T-cell (primary cell): ENCODE results near the gene FBXW11. TPM values are rescaled to one million over a fixed set of nuclear protein-coding genes. Genes with fewer than 3 reads are reported as not detected.

Experiments used
- ATAC-seq, 4 experiments: fragments of 200-7000 bp in 3 of 4; fragments of 150-1000 bp in 1 of 4; cut with Tn5 transposase; replicated peaks in 1 of 4; 1 replicate in 3 of 4; 2 replicates in 1 of 4; pipeline ENCODE4 v1.10.0; 2021; ENCODE audit warnings: moderate library complexity in 3 of 4, mild to moderate bottlenecking in 2 of 4, moderate number of reproducible peaks in 1 of 4
- CTCF ChIA-PET, 2 donors: fragments of 300-600 bp; sonication (Branson Sonifier 250); formaldehyde crosslinking; loops; one replicate each; lab custom pipeline; 2022; ENCODE audit warnings: antibody characterized with exemption in 2 of 2; lab: Charles Lee
- POLR2A ChIA-PET, 2 donors: fragments of 300-600 bp; sonication (Branson Sonifier 250); formaldehyde crosslinking; loops; one replicate each; lab custom pipeline; 2022; ENCODE audit warnings: antibody characterized with exemption in 2 of 2; lab: Charles Lee
- DNase-seq, 35 experiments: peaks; one replicate each; pipeline versions ENCODE4 v3.0.0 to v3.0.0-alpha.2; 2013 to 2023
- H3K27ac ChIP-seq: one replicate; pipeline ENCODE4 v1.5.1; 2013; ENCODE audit warnings: low read length
- H3K27me3 ChIP-seq, 2 experiments: replicated peaks in 1 of 2; 1 replicate in 1 of 2; 2 replicates in 1 of 2; pipeline versions ENCODE4 v1.6.1 to v1.7.0; 2013; ENCODE audit warnings: low read length in 1 of 2, mixed read lengths in 1 of 2; ENCODE audit not compliant: control insufficient read depth in 2 of 2, insufficient read depth in 2 of 2; ENCODE audit errors: extremely low read depth in 1 of 2
- H3K36me3 ChIP-seq, 2 donors: 1 replicate in 1 of 2; 2 replicates in 1 of 2; pipeline versions ENCODE4 v1.6.1 to v1.7.0; 2013; ENCODE audit warnings: low read length in 1 of 2; ENCODE audit not compliant: control insufficient read depth in 2 of 2, insufficient read depth in 1 of 2; ENCODE audit errors: extremely low read depth in 1 of 2
- H3K4me1 ChIP-seq, 2 experiments: 1 replicate in 1 of 2; 2 replicates in 1 of 2; pipeline versions ENCODE4 v1.6.1 to v1.7.0; 2013; ENCODE audit warnings: low read length in 2 of 2, mixed read lengths in 1 of 2; ENCODE audit not compliant: insufficient read depth in 2 of 2, control insufficient read depth in 1 of 2; ENCODE audit errors: extremely low read depth in 1 of 2
- H3K4me3 ChIP-seq, 2 donors: 1 replicate in 1 of 2; 2 replicates in 1 of 2; pipeline versions ENCODE4 v1.5.1 to v1.7.0; 2013; ENCODE audit warnings: mild to moderate bottlenecking in 2 of 2, low read length in 1 of 2, moderate library complexity in 1 of 2; ENCODE audit not compliant: control insufficient read depth in 1 of 2; ENCODE audit errors: extremely low read depth in 1 of 2
- H3K9me3 ChIP-seq: 2 replicates; pipeline ENCODE4 v1.7.0; 2013
- H3K27ac Mint-ChIP-seq, 2 donors: one replicate each; pipeline ENCODE4 v1.8.0; 2020 to 2021; ENCODE audit warnings: mild to moderate bottlenecking in 2 of 2, mixed read lengths in 2 of 2
- H3K27me3 Mint-ChIP-seq, 2 donors: one replicate each; pipeline ENCODE4 v1.8.0; 2021 to 2022; ENCODE audit warnings: mixed read lengths in 2 of 2
- H3K36me3 Mint-ChIP-seq: one replicate; pipeline ENCODE4 v1.8.0; 2021; ENCODE audit warnings: mixed read lengths
- H3K4me1 Mint-ChIP-seq, 3 donors: one replicate each; pipeline ENCODE4 v1.8.0; 2020 to 2022; ENCODE audit warnings: mixed read lengths in 3 of 3, mild to moderate bottlenecking in 1 of 3
- H3K4me3 Mint-ChIP-seq, 3 donors: one replicate each; pipeline ENCODE4 v1.8.0; 2020 to 2022; ENCODE audit warnings: mild to moderate bottlenecking in 3 of 3, mixed read lengths in 3 of 3, moderate library complexity in 3 of 3
- H3K9me3 Mint-ChIP-seq, 3 donors: one replicate each; pipeline ENCODE4 v1.8.0; 2020 to 2022; ENCODE audit warnings: mixed read lengths in 3 of 3
- WGBS: methylation state at CpG from one replicate; pipeline ENCODE4 v1.1.5; 2013; ENCODE audit warnings: missing lambda C conversion rate; ENCODE audit not compliant: insufficient coverage; 5-methylcytosine and 5-hydroxymethylcytosine counted together
- total RNA-seq, 35 experiments: library from RNA in 6 of 35; stranded (reverse) in 6 of 35; fragments of 120-200 nt in 1 of 35; gene quantifications; one replicate each; pipeline versions ENCODE4 v1.2.1 to v1.2.4 and lab custom pipeline; 2013 to 2026

FBXW11 gene
- total RNA-seq (10 to 100 TPM; 33.4 to 36.6 (median 34.2) TPM), total RNA-seq (lab: John Stamatoyannopoulos, UW) (34.5 to 159 (median 84.1) reads per million in 29 experiments)
- total RNA-seq (2013) = 43.3 TPM

DNA sequence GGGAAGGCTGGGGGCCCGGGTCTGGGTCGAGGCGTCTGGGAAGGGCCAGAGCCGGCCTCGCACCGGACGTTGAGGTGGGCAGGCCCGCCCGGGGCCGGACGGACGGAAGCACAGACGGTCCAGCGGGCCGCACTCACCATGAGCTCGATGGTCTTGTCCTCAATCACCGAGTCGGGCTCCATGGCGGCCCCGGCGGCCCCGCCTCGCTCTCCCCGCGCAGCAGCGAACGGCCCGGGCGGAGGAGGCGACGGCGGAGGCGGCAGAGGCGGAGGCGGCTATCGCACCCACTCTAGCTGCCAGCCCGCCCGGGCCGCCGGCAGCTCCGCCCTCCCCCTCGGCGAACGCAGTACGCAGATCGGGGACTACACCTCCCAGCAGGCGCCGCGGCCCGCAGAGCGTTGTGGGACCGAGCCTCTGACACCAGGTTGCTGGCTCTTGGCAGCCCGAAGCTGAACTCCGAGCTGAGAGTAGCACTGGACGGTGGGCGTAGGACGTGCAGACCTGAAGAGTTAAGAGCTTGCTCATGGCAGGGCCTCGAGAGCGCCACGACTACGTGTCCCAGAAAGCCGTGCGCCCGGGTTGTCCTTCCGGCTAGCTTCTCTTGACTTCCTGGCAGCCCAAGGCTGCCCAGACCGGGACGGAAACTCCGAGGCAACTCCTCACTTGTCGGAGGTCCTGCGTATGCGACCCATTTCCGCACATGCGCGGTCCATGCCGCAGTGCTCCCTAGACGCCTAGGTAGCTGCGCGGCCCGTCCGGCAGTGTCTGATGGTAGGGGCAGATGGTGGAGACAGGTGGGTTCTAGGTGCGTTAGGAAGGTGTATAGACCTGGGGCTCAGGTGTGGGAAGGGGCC, at the start of gene FBXW11:
Gene FBXW11, minus strand, starts transcription at position 318 of the 854 bp plus-strand sequence. Its CDS starts 136 bp downstream, at position 182.
- Histone ChIP-seq H3K36me3 (no peaks in the 10 kb centered on the region), H3K4me3 (peak within 1 kb of the TSS; percentile 65 to 99), H3K4me1 (peaks cover 11 to 27% of the 10 kb centered on the region in 2 experiments), H3K27me3 (no peaks in the 10 kb centered on the region), H3K27ac (peak within 1 kb of the TSS; percentile 93), H3K9me3 (no peaks in the 10 kb centered on the region)
- Mint-ChIP-seq H3K4me1 (peaks cover 53 to 58% (median 54%) of the 10 kb centered on the region in 3 donors), H3K27ac (peak within 1 kb of the TSS; percentile 94 to 100), H3K4me3 (peak within 1 kb of the TSS; percentile 96 to 98 (median 98)), H3K9me3 (no peaks in the 10 kb centered on the region), H3K36me3 (no peaks in the 10 kb centered on the region), H3K27me3 (no peaks in the 10 kb centered on the region)
- POLR2A ChIA-PET = interaction anchor here (0.5 to 1.2 kb wide), 10 partner anchors 8 to 588 kb away, joined by 3 to 6 read pairs (median 3); no protein-coding TSS in a partner anchor
- CTCF ChIA-PET = interaction anchor here (0.6 to 3.7 kb wide), 20 partner anchors 9 to 1609 kb away, joined by 3 to 26 read pairs (median 4); partner anchors contain the start of genes STK10 (in 1 of the 2) and UBTD2 (in 1 of the 2)
- DNase-seq = peak; percentile 84 to 96 (median 92)
- under 1% methylated on average over 81 of the region's 81 CpGs for WGBS
- ATAC-seq = peak; percentile 89 to 94 (median 90)

DNA sequence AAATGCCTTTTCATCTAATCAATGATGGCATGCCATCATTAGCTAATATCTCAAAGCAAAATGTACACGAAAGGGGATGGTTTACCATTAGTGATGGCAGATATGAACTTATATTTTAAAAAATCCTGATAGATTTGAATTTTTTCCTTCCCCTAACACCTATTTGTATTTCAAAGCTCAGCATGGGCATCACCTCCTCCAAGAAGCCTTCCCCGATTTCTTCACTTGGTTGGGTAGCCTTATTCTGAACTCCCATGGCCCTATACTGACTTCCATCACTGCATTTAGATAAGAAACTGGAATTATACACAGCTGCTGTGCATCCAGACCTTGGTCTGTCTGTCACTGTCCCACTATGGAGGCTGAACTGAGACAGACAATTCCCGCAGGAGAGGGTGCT, 49.6 kb upstream of the FBXW11 start:
- Histone ChIP-seq H3K36me3 (peaks cover 39 to 93% of the 10 kb centered on the region in 2 donors), H3K27me3 (no peaks in the 10 kb centered on the region), H3K27ac (no peak overlapping the region), H3K4me3 (no peak overlapping the region), H3K4me1 (peaks cover 0 to 2% of the 10 kb centered on the region in 2 experiments), H3K9me3 (no peaks in the 10 kb centered on the region)
- H3K27me3 Mint-ChIP-seq = no peaks in the 10 kb centered on the region
- 100% methylated on average over 1 of the region's 3 CpGs for WGBS
- H3K36me3 Mint-ChIP-seq = peaks cover 65% of the 10 kb centered on the region
- ATAC-seq (no peak), DNase-seq (no peak)
- POLR2A ChIA-PET = no interaction called here
- CTCF ChIA-PET = interaction anchor here in 1 of 2 donors (0.7 to 1.6 kb wide), 3 partner anchors 24 to 698 kb away, joined by 3 read pairs; no protein-coding TSS in a partner anchor
- H3K4me3 Mint-ChIP-seq = no peak overlapping the region
- H3K9me3 Mint-ChIP-seq = no peaks in the 10 kb centered on the region
- H3K27ac Mint-ChIP-seq = peak overlapping the region; percentile 85 to 94
- peaks cover 19 to 34% (median 31%) of the 10 kb centered on the region in 3 donors for H3K4me1 Mint-ChIP-seq

DNA sequence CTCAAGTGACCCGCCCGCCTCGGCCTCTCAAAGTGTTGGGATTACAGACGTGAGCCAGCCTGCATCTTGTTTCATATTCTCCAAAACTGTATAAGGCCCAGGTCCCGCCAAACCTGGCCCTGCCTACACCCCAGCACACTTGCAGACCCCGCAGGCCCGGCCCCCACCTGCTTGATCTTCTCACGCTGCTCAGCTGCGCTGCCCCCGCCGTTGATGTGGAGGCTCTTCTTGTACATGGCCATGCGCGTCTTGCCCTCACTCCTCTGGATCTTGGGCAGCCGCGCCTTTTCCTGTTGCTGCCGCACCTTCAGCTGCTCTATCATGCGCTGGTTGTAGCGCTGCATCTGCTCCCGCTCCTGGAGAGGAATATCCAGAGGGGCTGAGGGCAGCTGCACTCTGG, 49.0 kb upstream of the FBXW11 start:
- Histone ChIP-seq H3K4me3 (no peak overlapping the region), H3K9me3 (no peaks in the 10 kb centered on the region), H3K27me3 (no peaks in the 10 kb centered on the region), H3K36me3 (peaks cover 40 to 93% of the 10 kb centered on the region in 2 donors), H3K4me1 (peaks cover 0 to 2% of the 10 kb centered on the region in 2 experiments), H3K27ac (no peak overlapping the region)
- no peak overlapping the region for H3K4me3 Mint-ChIP-seq
- no peaks in the 10 kb centered on the region for H3K27me3 Mint-ChIP-seq
- POLR2A ChIA-PET = no interaction called here
- peak overlapping the region in 1 of 2 donors; percentile 94 for H3K27ac Mint-ChIP-seq
- DNase-seq (no peak), ATAC-seq (no peak)
- H3K36me3 Mint-ChIP-seq = peaks cover 61% of the 10 kb centered on the region
- CTCF ChIA-PET = interaction anchor here in 1 of 2 donors (1.6 kb wide), 1 partner anchor 133 kb away, joined by 3 read pairs; no protein-coding TSS in a partner anchor
- WGBS = 95% methylated on average over 14 of the region's 19 CpGs
- peaks cover 16 to 31% (median 28%) of the 10 kb centered on the region in 3 donors for H3K4me1 Mint-ChIP-seq
- H3K9me3 Mint-ChIP-seq = no peaks in the 10 kb centered on the region

DNA sequence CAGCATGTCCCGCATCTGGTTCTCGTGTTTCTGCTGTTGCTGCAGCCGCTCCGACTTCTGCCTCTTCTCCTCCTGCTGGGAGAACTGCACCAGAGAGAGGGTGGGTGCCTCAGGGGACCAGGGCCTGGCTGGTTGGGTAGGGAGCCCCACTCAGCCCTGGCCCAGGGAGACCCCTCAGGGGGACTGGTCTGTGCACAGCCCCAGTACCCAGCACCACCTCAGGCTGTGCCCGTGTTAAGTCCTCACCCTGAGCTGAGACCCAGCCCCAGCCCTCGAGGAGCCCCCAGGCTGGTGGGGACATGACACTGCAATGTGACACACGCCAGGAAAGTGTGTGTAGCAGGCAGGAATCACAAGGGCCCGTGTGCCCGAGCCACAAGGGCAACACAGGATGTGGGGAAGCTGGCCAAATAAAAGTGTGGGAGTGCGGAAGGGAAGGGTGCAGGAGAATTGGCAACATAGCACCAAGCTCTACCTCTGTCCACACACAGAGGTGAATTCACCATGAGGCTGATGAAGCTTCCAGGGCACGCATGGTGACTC, 48.2 kb upstream of the FBXW11 start:
- Mint-ChIP-seq H3K4me3 (no peak overlapping the region), H3K36me3 (peaks cover 58% of the 10 kb centered on the region), H3K9me3 (no peaks in the 10 kb centered on the region), H3K27ac (peak overlapping the region in 1 of 2 donors; percentile 22), H3K27me3 (no peaks in the 10 kb centered on the region), H3K4me1 (peaks cover 16 to 29% (median 26%) of the 10 kb centered on the region in 3 donors)
- DNase-seq (no peak), ATAC-seq (no peak)
- Histone ChIP-seq H3K36me3 (peaks cover 41 to 93% of the 10 kb centered on the region in 2 donors), H3K27me3 (no peaks in the 10 kb centered on the region), H3K9me3 (no peaks in the 10 kb centered on the region), H3K27ac (no peak overlapping the region), H3K4me1 (peaks cover 0 to 2% of the 10 kb centered on the region in 2 experiments), H3K4me3 (no peak overlapping the region)
- ChIA-PET CTCF (no interaction called here), POLR2A (no interaction called here)
- WGBS = 76% methylated on average over 6 of the region's 11 CpGs

DNA sequence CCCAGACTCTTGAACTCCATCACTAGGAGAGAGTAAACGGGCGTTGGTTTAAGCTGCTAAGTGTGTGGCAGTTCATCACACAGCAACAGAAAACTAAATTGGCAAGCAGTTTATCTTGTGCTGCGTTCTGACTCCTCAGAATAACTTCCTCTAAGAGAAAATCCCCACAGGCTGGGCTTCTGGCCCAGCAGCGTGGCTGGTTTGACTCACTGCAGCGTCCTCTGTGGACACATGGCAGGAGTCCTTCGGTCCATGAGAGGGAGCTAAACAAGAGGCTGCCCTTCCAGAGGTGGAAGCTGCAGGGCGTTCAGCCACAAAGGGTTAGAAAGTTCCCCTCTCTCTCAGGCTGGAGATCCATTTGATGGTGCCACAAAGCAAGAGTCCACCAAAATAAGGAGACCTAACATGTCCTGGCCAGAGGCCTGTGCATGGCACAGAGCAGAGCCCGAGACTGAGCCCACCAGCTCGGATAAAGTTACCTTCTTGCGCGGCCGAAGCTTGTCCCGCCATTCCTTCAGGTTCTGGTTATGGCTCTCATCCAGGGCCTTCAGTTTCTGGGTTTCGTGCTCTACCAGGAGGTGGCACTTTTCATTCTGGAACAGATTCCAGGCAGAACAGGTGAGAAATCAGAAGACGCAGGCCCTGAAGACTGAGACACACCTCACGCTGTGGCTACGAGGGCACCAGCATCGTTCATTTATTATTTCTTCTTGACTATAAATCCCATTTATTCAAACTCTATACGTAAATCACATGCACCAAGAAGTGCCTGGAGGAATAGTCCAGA, 46.2 kb upstream of the FBXW11 start:
- ChIA-PET CTCF (no interaction called here), POLR2A (no interaction called here)

More for the DNA sequence above, 46.2 kb upstream of the FBXW11 start:
- Histone ChIP-seq H3K4me3 (no peak overlapping the region), H3K36me3 (peaks cover 32 to 95% of the 10 kb centered on the region in 2 donors), H3K9me3 (no peaks in the 10 kb centered on the region), H3K4me1 (no peaks in the 10 kb centered on the region), H3K27ac (no peak overlapping the region), H3K27me3 (no peaks in the 10 kb centered on the region)
- Mint-ChIP-seq H3K9me3 (no peaks in the 10 kb centered on the region), H3K27me3 (no peaks in the 10 kb centered on the region), H3K36me3 (peaks cover 65% of the 10 kb centered on the region), H3K4me3 (no peak overlapping the region), H3K27ac (no peak overlapping the region), H3K4me1 (peaks cover 17 to 27% (median 23%) of the 10 kb centered on the region in 3 donors)
- no peak for DNase-seq
- no peak for ATAC-seq
- 100% methylated on average over 14 of the region's 19 CpGs for WGBS
